Chondrocyte (in vitro differentiated cells): ENCODE data around the gene AFP. TPM values are rescaled to one million over a fixed set of nuclear protein-coding genes. Genes with fewer than 3 reads are reported as not detected.
A peak's percentile ranks its signal among the peaks of the same experiment; 100 is the strongest.

ENCODE experiments used
- DNase-seq: peaks from one replicate; pipeline ENCODE4 v3.0.0; 2021; ENCODE audit warnings: mixed read lengths, low spot score
- H3K27ac Mint-ChIP-seq: one replicate; pipeline ENCODE4 v1.8.0; 2021; ENCODE audit warnings: mild to moderate bottlenecking, moderate library complexity, mixed read lengths; ENCODE audit not compliant: unreplicated experiment
- H3K27me3 Mint-ChIP-seq: 2 replicates; pipeline ENCODE4 v1.8.0; 2021; ENCODE audit warnings: low read depth, mixed read lengths
- H3K36me3 Mint-ChIP-seq: 2 replicates; pipeline ENCODE4 v1.8.0; 2021; ENCODE audit warnings: low read depth, mixed read lengths
- H3K4me1 Mint-ChIP-seq: 2 replicates; pipeline ENCODE4 v1.8.0; 2021; ENCODE audit warnings: low read depth, mild to moderate bottlenecking, mixed read lengths
- H3K4me3 Mint-ChIP-seq: one replicate; pipeline ENCODE4 v1.8.0; 2021; ENCODE audit warnings: mild to moderate bottlenecking, moderate library complexity, mixed read lengths; ENCODE audit not compliant: unreplicated experiment
- H3K9me3 Mint-ChIP-seq: 2 replicates; pipeline ENCODE4 v1.8.0; 2021; ENCODE audit warnings: low read depth, mixed read lengths
- CTCF ChIP-seq: fragments of 200-600 bp; sonication (generic); IDR thresholded peaks from 2 replicates; pipeline ENCODE4 v1.5.0; 2021; ENCODE audit warnings: antibody characterized with exemption, mild to moderate bottlenecking, moderate library complexity
- total RNA-seq: library from RNA; stranded (reverse); gene quantifications from 3 replicates; pipeline ENCODE4 v1.2.1, GENCODE V29; 2021

Gene AFP
- total RNA-seq, 1 donor from 2014 or later, result not detected

GRCh38 chr4:73468170-73468569, 32.1 kb downstream of the AFP start:
- Mint-ChIP-seq H3K27me3 (peaks cover 58% of the 10 kb centered on the region), H3K9me3 (peaks cover 16% of the 10 kb centered on the region), H3K4me1 (no peaks in the 10 kb centered on the region), H3K27ac (no peak overlapping the region), H3K4me3 (no peak overlapping the region), H3K36me3 (peaks cover under 1% of the 10 kb centered on the region)
- no peak for TF ChIP-seq CTCF
- no peak for DNase-seq

GRCh38 chr4:73470728-73471127, 34.7 kb downstream of the AFP start:
- Mint-ChIP-seq H3K36me3 (peaks cover 3% of the 10 kb centered on the region), H3K9me3 (peaks cover 22% of the 10 kb centered on the region), H3K27me3 (peaks cover 50% of the 10 kb centered on the region), H3K4me3 (no peak overlapping the region), H3K4me1 (no peaks in the 10 kb centered on the region), H3K27ac (no peak overlapping the region)
- DNase-seq, result no peak
- TF ChIP-seq CTCF, result no peak

- Mint-ChIP-seq H3K27me3 (peaks cover 16% of the 10 kb centered on the region), H3K36me3 (peaks cover 3% of the 10 kb centered on the region), H3K4me3 (no peak overlapping the region), H3K9me3 (peaks cover 16% of the 10 kb centered on the region), H3K27ac (no peak overlapping the region), H3K4me1 (no peaks in the 10 kb centered on the region)
- DNase-seq, result peak; percentile 86
- TF ChIP-seq CTCF, result no peak
Observed at GRCh38 chr4:73477176-73477575, 41.2 kb downstream of the AFP start.

GRCh38 chr4:73479323-73479722, 43.3 kb downstream of the AFP start:
- no peaks in the 10 kb centered on the region for H3K9me3 Mint-ChIP-seq
- no peak overlapping the region for H3K27ac Mint-ChIP-seq
- no peaks in the 10 kb centered on the region for H3K4me1 Mint-ChIP-seq
- peaks cover 14% of the 10 kb centered on the region for H3K27me3 Mint-ChIP-seq
- no peak for TF ChIP-seq CTCF
- H3K4me3 Mint-ChIP-seq, result no peak overlapping the region
- DNase-seq, result no peak
- H3K36me3 Mint-ChIP-seq, result no peaks in the 10 kb centered on the region

GRCh38 chr4:73481358-73481757, 45.3 kb downstream of the AFP start, which contains the start of gene AFM:
TSS of gene AFM (plus strand) at chr4:73481745. CDS start at chr4:73481776, 31 bp downstream.
- TF ChIP-seq CTCF, result no peak
- DNase-seq, result no peak
- H3K27me3 Mint-ChIP-seq, result peaks cover 21% of the 10 kb centered on the region
- no peaks in the 10 kb centered on the region for H3K36me3 Mint-ChIP-seq
- H3K4me1 Mint-ChIP-seq, result no peaks in the 10 kb centered on the region
- H3K4me3 Mint-ChIP-seq, result no peak within 1 kb of the TSS
- no peak within 1 kb of the TSS for H3K27ac Mint-ChIP-seq
- H3K9me3 Mint-ChIP-seq, result no peaks in the 10 kb centered on the region
